HEK293 (cell line): ENCODE results near the gene PRUNE2.

Experiments
- CTCF ChIA-PET: fragments of 350-600 bp; formaldehyde crosslinking; extraction: SDS; loops from one replicate; lab custom pipeline; 2021; ENCODE audit warnings: antibody characterized with exemption; lab: Yijun Ruan, JAX
- POLR2A ChIA-PET: fragments of 300-600 bp; formaldehyde crosslinking; extraction: SDS; loops from one replicate; lab custom pipeline; 2020; ENCODE audit warnings: antibody characterized with exemption, inconsistent platforms; lab: Yijun Ruan, JAX
- H3K27ac ChIP-seq: fragments of 200-500 bp; sonication (Bioruptor generic); 2 replicates; pipeline ENCODE4 v1.5.1; 2014; ENCODE audit warnings: low read depth, low read length, control low read depth, inconsistent platforms; ENCODE audit errors: extremely low read depth
- H3K36me3 ChIP-seq, 2 experiments: fragments of 200-500 bp in 1 of 2; sonication (Bioruptor generic) in 1 of 2; 1 replicate in 1 of 2; 2 replicates in 1 of 2; pipeline ENCODE4 v1.5.1; 2014 to 2017; ENCODE audit warnings: inconsistent platforms in 2 of 2, low read length in 2 of 2; ENCODE audit not compliant: control insufficient read depth in 2 of 2, insufficient read depth in 1 of 2
- H3K4me1 ChIP-seq: fragments of 200-500 bp; sonication (Bioruptor generic); 2 replicates; pipeline ENCODE4 v1.5.1; 2014; ENCODE audit warnings: mild to moderate bottlenecking, low read length, inconsistent platforms; ENCODE audit not compliant: control insufficient read depth, insufficient read depth
- H3K4me3 ChIP-seq: 2 replicates; pipeline ENCODE4 v1.5.1; 2011; ENCODE audit warnings: low read depth, mild to moderate bottlenecking, control low read depth, low read length, moderate library complexity
- H3K9me3 ChIP-seq: fragments of 200-500 bp; sonication (Bioruptor generic); 2 replicates; pipeline ENCODE4 v1.5.1; 2014; ENCODE audit warnings: low read depth, low read length, inconsistent platforms; ENCODE audit not compliant: control insufficient read depth, insufficient read depth
- MZF1 ChIP-seq: fragments of 450-650 bp; formaldehyde crosslinking; IDR thresholded peaks from 2 replicates; pipeline ENCODE4 v1.5.1; 2017; ENCODE audit warnings: missing biosample characterization, missing genetic modification characterization, borderline replicate concordance
- SCRT1 ChIP-seq: fragments of 450-650 bp; formaldehyde crosslinking; IDR thresholded peaks from 2 replicates; pipeline ENCODE4 v1.5.1; 2016; ENCODE audit warnings: missing biosample characterization, missing genetic modification characterization, borderline replicate concordance
- TCF7L2 ChIP-seq: IDR thresholded peaks from 2 replicates; pipeline ENCODE4 v1.6.1; 2011; ENCODE audit warnings: low read depth, mild to moderate bottlenecking, inconsistent platforms, low read length, moderate library complexity, borderline replicate concordance
- ZBTB17 ChIP-seq: fragments of 450-650 bp; formaldehyde crosslinking; IDR thresholded peaks from 2 replicates; pipeline ENCODE4 v1.5.1; 2016; ENCODE audit warnings: missing biosample characterization, missing genetic modification characterization
- ZBTB20 ChIP-seq: fragments of 450-650 bp; formaldehyde crosslinking; IDR thresholded peaks from 2 replicates; pipeline ENCODE4 v1.5.1; 2016; ENCODE audit warnings: missing biosample characterization, missing genetic modification characterization
- ZBTB44 ChIP-seq: fragments of 450-650 bp; IDR thresholded peaks from 2 replicates; pipeline ENCODE4 v1.5.1; 2018; ENCODE audit warnings: missing biosample characterization, mild to moderate bottlenecking, missing genetic modification characterization
- ZFP37 ChIP-seq: fragments of 450-650 bp; formaldehyde crosslinking; IDR thresholded peaks from 2 replicates; pipeline ENCODE4 v1.5.1; 2016; ENCODE audit warnings: missing biosample characterization, missing genetic modification characterization
- ZNF133 ChIP-seq: fragments of 450-650 bp; formaldehyde crosslinking; IDR thresholded peaks from 2 replicates; pipeline ENCODE4 v1.5.1; 2016; ENCODE audit warnings: missing biosample characterization, missing genetic modification characterization
- ZNF214 ChIP-seq: fragments of 450-650 bp; formaldehyde crosslinking; IDR thresholded peaks from 2 replicates; pipeline ENCODE4 v1.5.1; 2017; ENCODE audit warnings: missing biosample characterization, mild to moderate bottlenecking, missing genetic modification characterization, borderline replicate concordance
- ZNF248 ChIP-seq: fragments of 450-650 bp; formaldehyde crosslinking; IDR thresholded peaks from 2 replicates; pipeline ENCODE4 v1.5.1; 2017; ENCODE audit warnings: missing biosample characterization, missing genetic modification characterization
- ZNF292 ChIP-seq: fragments of 450-650 bp; formaldehyde crosslinking; IDR thresholded peaks from 2 replicates; pipeline ENCODE4 v1.5.1; 2016; ENCODE audit warnings: low read depth, missing biosample characterization, missing genetic modification characterization, borderline replicate concordance
- ZNF416 ChIP-seq: fragments of 450-650 bp; formaldehyde crosslinking; IDR thresholded peaks from 2 replicates; pipeline ENCODE4 v1.5.1; 2016; ENCODE audit warnings: missing biosample characterization, missing genetic modification characterization
- ZNF433 ChIP-seq: fragments of 450-650 bp; formaldehyde crosslinking; IDR thresholded peaks from 2 replicates; pipeline ENCODE4 v1.5.1; 2016; ENCODE audit warnings: missing biosample characterization, missing genetic modification characterization, low read depth
- ZNF529 ChIP-seq: fragments of 450-650 bp; formaldehyde crosslinking; IDR thresholded peaks from 2 replicates; pipeline ENCODE4 v1.5.1; 2017; ENCODE audit warnings: missing genetic modification characterization, missing biosample characterization; ENCODE audit not compliant: insufficient replicate concordance
- ZNF571 ChIP-seq: fragments of 450-650 bp; formaldehyde crosslinking; IDR thresholded peaks from 2 replicates; pipeline ENCODE4 v1.5.0; 2017; ENCODE audit warnings: missing biosample characterization, missing genetic modification characterization
- ZNF585B ChIP-seq: fragments of 450-650 bp; formaldehyde crosslinking; IDR thresholded peaks from 2 replicates; pipeline ENCODE4 v1.5.1; 2016; ENCODE audit warnings: missing biosample characterization, missing genetic modification characterization
- ZNF768 ChIP-seq: fragments of 450-650 bp; formaldehyde crosslinking; IDR thresholded peaks from 2 replicates; pipeline ENCODE4 v1.5.1; 2018; ENCODE audit warnings: missing biosample characterization, mild to moderate bottlenecking, missing genetic modification characterization
- ZNF785 ChIP-seq: fragments of 450-650 bp; formaldehyde crosslinking; IDR thresholded peaks from 2 replicates; pipeline ENCODE4 v1.5.1; 2016; ENCODE audit warnings: missing biosample characterization, missing genetic modification characterization
- ZNF843 ChIP-seq: fragments of 450-650 bp; formaldehyde crosslinking; IDR thresholded peaks from 2 replicates; pipeline ENCODE4 v1.5.1; 2016; ENCODE audit warnings: missing biosample characterization, missing genetic modification characterization
- ZSCAN18 ChIP-seq: fragments of 450-650 bp; formaldehyde crosslinking; IDR thresholded peaks from 2 replicates; pipeline ENCODE4 v1.5.1; 2016; ENCODE audit warnings: missing biosample characterization, missing genetic modification characterization
- TF ChIP-seq, protein P1 (sequence below): fragments of 450-650 bp; formaldehyde crosslinking; IDR thresholded peaks from 2 replicates; pipeline ENCODE4 v1.5.1; 2017; ENCODE audit warnings: missing biosample characterization, missing genetic modification characterization
- TF ChIP-seq, protein P2 (sequence below): fragments of 450-650 bp; formaldehyde crosslinking; IDR thresholded peaks from 2 replicates; pipeline ENCODE4 v1.5.1; 2017; ENCODE audit warnings: missing biosample characterization, missing genetic modification characterization

Gene PRUNE2

GRCh38 chr9:76573905-76574760 is 331.8 kb downstream of the PRUNE2 start:
- Histone ChIP-seq H3K4me3 (no peak overlapping the region), H3K9me3 (no peaks in the 10 kb centered on the region; the same call in 1 of the 2 replicates), H3K36me3 (no peaks in the 10 kb centered on the region), H3K27ac (no peak overlapping the region), H3K4me1 (no peaks in the 10 kb centered on the region)
- CTCF ChIA-PET: no interaction called here
- TF ChIP-seq ZNF571 (tag by site-specific recombination) (no peak), TCF7L2 (no peak), ZFP37 (tag by site-specific recombination) (no peak), ZBTB17 (tag by site-specific recombination) (no peak), ZNF433 (tag by site-specific recombination) (no peak), ZNF416 (tag by site-specific recombination) (no peak), MZF1 (no peak)
- TF ChIP-seq, protein P1, sequence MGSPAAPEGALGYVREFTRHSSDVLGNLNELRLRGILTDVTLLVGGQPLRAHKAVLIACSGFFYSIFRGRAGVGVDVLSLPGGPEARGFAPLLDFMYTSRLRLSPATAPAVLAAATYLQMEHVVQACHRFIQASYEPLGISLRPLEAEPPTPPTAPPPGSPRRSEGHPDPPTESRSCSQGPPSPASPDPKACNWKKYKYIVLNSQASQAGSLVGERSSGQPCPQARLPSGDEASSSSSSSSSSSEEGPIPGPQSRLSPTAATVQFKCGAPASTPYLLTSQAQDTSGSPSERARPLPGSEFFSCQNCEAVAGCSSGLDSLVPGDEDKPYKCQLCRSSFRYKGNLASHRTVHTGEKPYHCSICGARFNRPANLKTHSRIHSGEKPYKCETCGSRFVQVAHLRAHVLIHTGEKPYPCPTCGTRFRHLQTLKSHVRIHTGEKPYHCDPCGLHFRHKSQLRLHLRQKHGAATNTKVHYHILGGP (tag by site-specific recombination): no peak
- POLR2A ChIA-PET: no interaction called here

- POLR2A ChIA-PET: no interaction called here
- H3K4me3 ChIP-seq: no peak overlapping the region
- no peaks in the 10 kb centered on the region for H3K36me3 ChIP-seq
- CTCF ChIA-PET: interaction anchor here (0.6 kb wide), 1 partner anchor 114 kb away, joined by 3 read pairs; the partner anchor contains the start of gene GCNT1
- H3K27ac ChIP-seq: no peak overlapping the region
- no peaks in the 10 kb centered on the region for H3K4me1 ChIP-seq
- TF ChIP-seq SCRT1 (tag by site-specific recombination) (no peak), ZBTB44 (no peak), ZNF292 (tag by site-specific recombination) (no peak), ZNF785 (tag by site-specific recombination) (no peak), ZNF248 (tag by site-specific recombination) (no peak), ZNF768 (tag by site-specific recombination) (no peak), ZNF843 (tag by site-specific recombination) (no peak), ZNF529 (tag by site-specific recombination) (no peak), ZBTB20 (tag by site-specific recombination) (no peak), ZNF214 (no peak), ZNF133 (tag by site-specific recombination) (no peak), ZNF585B (tag by site-specific recombination) (no peak), ZSCAN18 (tag by site-specific recombination) (no peak)
- TF ChIP-seq, protein P2, sequence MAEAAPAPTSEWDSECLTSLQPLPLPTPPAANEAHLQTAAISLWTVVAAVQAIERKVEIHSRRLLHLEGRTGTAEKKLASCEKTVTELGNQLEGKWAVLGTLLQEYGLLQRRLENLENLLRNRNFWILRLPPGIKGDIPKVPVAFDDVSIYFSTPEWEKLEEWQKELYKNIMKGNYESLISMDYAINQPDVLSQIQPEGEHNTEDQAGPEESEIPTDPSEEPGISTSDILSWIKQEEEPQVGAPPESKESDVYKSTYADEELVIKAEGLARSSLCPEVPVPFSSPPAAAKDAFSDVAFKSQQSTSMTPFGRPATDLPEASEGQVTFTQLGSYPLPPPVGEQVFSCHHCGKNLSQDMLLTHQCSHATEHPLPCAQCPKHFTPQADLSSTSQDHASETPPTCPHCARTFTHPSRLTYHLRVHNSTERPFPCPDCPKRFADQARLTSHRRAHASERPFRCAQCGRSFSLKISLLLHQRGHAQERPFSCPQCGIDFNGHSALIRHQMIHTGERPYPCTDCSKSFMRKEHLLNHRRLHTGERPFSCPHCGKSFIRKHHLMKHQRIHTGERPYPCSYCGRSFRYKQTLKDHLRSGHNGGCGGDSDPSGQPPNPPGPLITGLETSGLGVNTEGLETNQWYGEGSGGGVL (tag by site-specific recombination): no peak
- no peaks in the 10 kb centered on the region; the same call in 1 of the 2 replicates for H3K9me3 ChIP-seq
Observed at GRCh38 chr9:76573408-76573807, 332.5 kb downstream of the PRUNE2 start.
